Ectodermal cell (in vitro differentiated cells): ENCODE measurements around the gene ZSWIM6.

Experiments
- H3K27ac ChIP-seq: 2 replicates; pipeline ENCODE4 v1.7.0; 2013; ENCODE audit warnings: mild to moderate bottlenecking, low read depth, low read length; ENCODE audit not compliant: insufficient read depth, poor library complexity, severe bottlenecking
- H3K27me3 ChIP-seq: 2 replicates; pipeline ENCODE4 v1.7.0; 2013; ENCODE audit warnings: mild to moderate bottlenecking, low read length; ENCODE audit not compliant: insufficient read depth, control insufficient read depth, poor library complexity, severe bottlenecking
- H3K36me3 ChIP-seq: one replicate; pipeline ENCODE4 v1.7.0; 2013; ENCODE audit warnings: low read length; ENCODE audit not compliant: control insufficient read depth, insufficient read depth
- H3K4me1 ChIP-seq: one replicate; pipeline ENCODE4 v1.7.0; 2013; ENCODE audit warnings: low read length; ENCODE audit not compliant: control insufficient read depth, insufficient read depth
- H3K4me3 ChIP-seq: 2 replicates; pipeline ENCODE4 v1.7.0; 2013; ENCODE audit warnings: low read depth, low read length, control low read depth; ENCODE audit not compliant: insufficient read depth
- H3K9me3 ChIP-seq: 2 replicates; pipeline ENCODE4 v1.7.0; 2013; ENCODE audit warnings: mild to moderate bottlenecking, low read length, moderate library complexity; ENCODE audit not compliant: control insufficient read depth
- WGBS, 2 experiments: methylation state at CpG; one replicate each; pipeline ENCODE4 v1.1.7; 2013; ENCODE audit warnings: missing lambda C conversion rate in 2 of 2; 5-methylcytosine and 5-hydroxymethylcytosine counted together

The ZSWIM6 gene

GRCh38 chr5:61354199-61354598 is 22.1 kb downstream of the ZSWIM6 start:
- Histone ChIP-seq H3K4me1 (no peaks in the 10 kb centered on the region), H3K27me3 (no peaks in the 10 kb centered on the region), H3K36me3 (no peaks in the 10 kb centered on the region), H3K4me3 (no peak overlapping the region), H3K9me3 (peaks cover 3% of the 10 kb centered on the region), H3K27ac (no peak overlapping the region)
- WGBS, 2 experiments = 92% methylated on average over 2 of the region's 2 CpGs; no CpG with 5 or more reads in 1 of the 2 experiments

- Histone ChIP-seq H3K27me3 (no peaks in the 10 kb centered on the region), H3K27ac (no peak overlapping the region), H3K4me3 (no peak overlapping the region), H3K9me3 (peaks cover 3% of the 10 kb centered on the region), H3K4me1 (peaks cover 5% of the 10 kb centered on the region), H3K36me3 (no peaks in the 10 kb centered on the region)
- 55 to 70% methylated on average over 2 of the region's 2 CpGs for WGBS, 2 experiments
These were observed 25.7 kb downstream of the ZSWIM6 start for GRCh38 chr5:61357745-61358144.

- Histone ChIP-seq H3K27me3 (no peaks in the 10 kb centered on the region), H3K9me3 (no peaks in the 10 kb centered on the region), H3K4me3 (no peak overlapping the region), H3K27ac (no peak overlapping the region), H3K4me1 (peaks cover 5% of the 10 kb centered on the region), H3K36me3 (no peaks in the 10 kb centered on the region)
- WGBS, 2 experiments = 91 to 93% methylated on average over 1 to 2 of the region's 2 CpGs
These were observed 30.8 kb downstream of the ZSWIM6 start for GRCh38 chr5:61362796-61363368.

- peaks cover 5% of the 10 kb centered on the region for H3K4me1 ChIP-seq
- H3K9me3 ChIP-seq = no peaks in the 10 kb centered on the region
- no peak overlapping the region for H3K4me3 ChIP-seq
- H3K36me3 ChIP-seq = no peaks in the 10 kb centered on the region
- no peak overlapping the region for H3K27ac ChIP-seq
- no peaks in the 10 kb centered on the region for H3K27me3 ChIP-seq
- 95% methylated on average over 3 of the region's 3 CpGs for WGBS, 2 experiments
These were observed 31.5 kb downstream of the ZSWIM6 start for GRCh38 chr5:61363401-61364114.

- Histone ChIP-seq H3K27me3 (no peaks in the 10 kb centered on the region), H3K9me3 (no peaks in the 10 kb centered on the region), H3K4me3 (no peak overlapping the region), H3K4me1 (no peaks in the 10 kb centered on the region), H3K36me3 (no peaks in the 10 kb centered on the region), H3K27ac (no peak overlapping the region)
- 93 to 94% methylated on average over 7 of the region's 7 CpGs for WGBS, 2 experiments
These were observed 34.6 kb downstream of the ZSWIM6 start for GRCh38 chr5:61366497-61367240.

- H3K36me3 ChIP-seq = no peaks in the 10 kb centered on the region
- no peak overlapping the region for H3K27ac ChIP-seq
- H3K9me3 ChIP-seq = no peaks in the 10 kb centered on the region
- H3K4me1 ChIP-seq = no peaks in the 10 kb centered on the region
- no peak overlapping the region for H3K4me3 ChIP-seq
- H3K27me3 ChIP-seq = no peaks in the 10 kb centered on the region
- WGBS, 2 experiments = 80 to 100% methylated on average over 2 of the region's 2 CpGs
These were observed 38.4 kb downstream of the ZSWIM6 start for GRCh38 chr5:61370506-61370905.

- WGBS, 2 experiments = 81 to 82% methylated on average over 5 of the region's 5 CpGs
- no peak overlapping the region for H3K4me3 ChIP-seq
- no peaks in the 10 kb centered on the region for H3K36me3 ChIP-seq
- H3K27me3 ChIP-seq = no peaks in the 10 kb centered on the region
- H3K4me1 ChIP-seq = no peaks in the 10 kb centered on the region
- H3K9me3 ChIP-seq = no peaks in the 10 kb centered on the region
- no peak overlapping the region for H3K27ac ChIP-seq
These were observed 39.4 kb downstream of the ZSWIM6 start for GRCh38 chr5:61371474-61371873.

GRCh38 chr5:61379677-61380076 is 47.6 kb downstream of the ZSWIM6 start:
- Histone ChIP-seq H3K9me3 (no peaks in the 10 kb centered on the region), H3K27ac (no peak overlapping the region), H3K4me3 (no peak overlapping the region), H3K27me3 (no peaks in the 10 kb centered on the region), H3K36me3 (no peaks in the 10 kb centered on the region), H3K4me1 (no peaks in the 10 kb centered on the region)
- 77 to 83% methylated on average over 2 of the region's 2 CpGs for WGBS, 2 experiments

GRCh38 chr5:61381968-61382367 is 49.9 kb downstream of the ZSWIM6 start:
- 93 to 96% methylated on average over 2 of the region's 2 CpGs for WGBS, 2 experiments
- Histone ChIP-seq H3K27ac (no peak overlapping the region), H3K9me3 (no peaks in the 10 kb centered on the region), H3K27me3 (no peaks in the 10 kb centered on the region), H3K36me3 (no peaks in the 10 kb centered on the region), H3K4me3 (no peak overlapping the region), H3K4me1 (peaks cover 11% of the 10 kb centered on the region)

- Histone ChIP-seq H3K4me1 (peaks cover 11% of the 10 kb centered on the region), H3K27me3 (no peaks in the 10 kb centered on the region), H3K9me3 (no peaks in the 10 kb centered on the region), H3K27ac (no peak overlapping the region), H3K4me3 (no peak overlapping the region), H3K36me3 (no peaks in the 10 kb centered on the region)
- WGBS, 2 experiments = 92 to 96% methylated on average over 3 of the region's 3 CpGs
These were observed 53.6 kb downstream of the ZSWIM6 start for GRCh38 chr5:61385627-61386026.
